ENCODE results near the gene GINS2. TPM values are rescaled to one million over a fixed set of nuclear protein-coding genes. Genes with fewer than 3 reads are reported as not detected.
A peak's percentile ranks its signal among the peaks of the same experiment; 100 is the strongest.

The GINS2 gene
- total and polyA plus RNA-seq, 12 donors: 0.06 to 7.5 (median 1.5) TPM

DNA sequence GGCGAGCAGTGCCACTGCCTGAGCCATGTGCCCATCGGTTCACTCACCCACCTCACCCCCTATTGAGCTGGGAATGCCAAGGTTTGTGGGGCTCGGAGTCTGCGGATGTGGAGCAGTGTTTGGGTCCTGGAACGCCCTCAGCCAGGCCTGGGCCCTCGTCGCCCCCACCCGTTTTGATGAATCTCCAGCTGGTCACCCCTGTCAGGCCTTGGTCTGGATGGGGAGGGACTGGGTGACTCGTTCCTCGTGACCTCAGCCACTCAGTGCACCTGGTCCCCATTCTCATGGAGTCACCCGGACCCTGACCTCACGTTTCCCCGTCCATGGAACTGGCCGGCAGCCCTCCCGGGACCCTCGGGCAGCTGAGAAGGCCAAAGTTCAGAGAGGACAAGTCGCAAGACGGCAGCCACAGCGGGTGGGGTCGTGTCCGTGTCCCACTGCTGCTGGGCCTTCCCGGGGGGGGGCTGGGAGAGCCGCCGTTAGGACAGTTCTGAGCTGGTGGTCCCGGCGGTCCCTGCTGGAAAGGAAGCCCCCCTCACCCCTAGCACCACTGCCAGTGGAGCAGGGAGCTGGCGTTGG, 52.4 kb downstream of the GINS2 start:
- TF ChIP-seq POLR2A (IDR thresholded peaks at IDR 0.05): no peak
- TF ChIP-seq, protein P1, sequence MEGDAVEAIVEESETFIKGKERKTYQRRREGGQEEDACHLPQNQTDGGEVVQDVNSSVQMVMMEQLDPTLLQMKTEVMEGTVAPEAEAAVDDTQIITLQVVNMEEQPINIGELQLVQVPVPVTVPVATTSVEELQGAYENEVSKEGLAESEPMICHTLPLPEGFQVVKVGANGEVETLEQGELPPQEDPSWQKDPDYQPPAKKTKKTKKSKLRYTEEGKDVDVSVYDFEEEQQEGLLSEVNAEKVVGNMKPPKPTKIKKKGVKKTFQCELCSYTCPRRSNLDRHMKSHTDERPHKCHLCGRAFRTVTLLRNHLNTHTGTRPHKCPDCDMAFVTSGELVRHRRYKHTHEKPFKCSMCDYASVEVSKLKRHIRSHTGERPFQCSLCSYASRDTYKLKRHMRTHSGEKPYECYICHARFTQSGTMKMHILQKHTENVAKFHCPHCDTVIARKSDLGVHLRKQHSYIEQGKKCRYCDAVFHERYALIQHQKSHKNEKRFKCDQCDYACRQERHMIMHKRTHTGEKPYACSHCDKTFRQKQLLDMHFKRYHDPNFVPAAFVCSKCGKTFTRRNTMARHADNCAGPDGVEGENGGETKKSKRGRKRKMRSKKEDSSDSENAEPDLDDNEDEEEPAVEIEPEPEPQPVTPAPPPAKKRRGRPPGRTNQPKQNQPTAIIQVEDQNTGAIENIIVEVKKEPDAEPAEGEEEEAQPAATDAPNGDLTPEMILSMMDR (IDR thresholded peaks at IDR 0.05): no peak
- Histone ChIP-seq H3K27me3 (no peaks in the 10 kb centered on the region), H3K4me1 (replicated peaks in 1 of 2) (peaks cover 36 to 69% of the 10 kb centered on the region in 2 donors), H3K4me3 (no peak overlapping the region), H3K9me3 (replicated peaks in 1 of 3) (no peaks in the 10 kb centered on the region), H3K36me3 (replicated peaks in 1 of 2) (no peaks in the 10 kb centered on the region), H3K27ac (peak overlapping the region; percentile 7 to 93 (median 60))
- WGBS, 4 donors: 64 to 74% (median 70%) methylated on average over 10 to 27 of the region's 27 CpGs
- intact Hi-C loops (cut with DNase I): no loop called here
- DNase-seq: peak in 4 of 7 donors; percentile 67 to 74 (median 68)

DNA sequence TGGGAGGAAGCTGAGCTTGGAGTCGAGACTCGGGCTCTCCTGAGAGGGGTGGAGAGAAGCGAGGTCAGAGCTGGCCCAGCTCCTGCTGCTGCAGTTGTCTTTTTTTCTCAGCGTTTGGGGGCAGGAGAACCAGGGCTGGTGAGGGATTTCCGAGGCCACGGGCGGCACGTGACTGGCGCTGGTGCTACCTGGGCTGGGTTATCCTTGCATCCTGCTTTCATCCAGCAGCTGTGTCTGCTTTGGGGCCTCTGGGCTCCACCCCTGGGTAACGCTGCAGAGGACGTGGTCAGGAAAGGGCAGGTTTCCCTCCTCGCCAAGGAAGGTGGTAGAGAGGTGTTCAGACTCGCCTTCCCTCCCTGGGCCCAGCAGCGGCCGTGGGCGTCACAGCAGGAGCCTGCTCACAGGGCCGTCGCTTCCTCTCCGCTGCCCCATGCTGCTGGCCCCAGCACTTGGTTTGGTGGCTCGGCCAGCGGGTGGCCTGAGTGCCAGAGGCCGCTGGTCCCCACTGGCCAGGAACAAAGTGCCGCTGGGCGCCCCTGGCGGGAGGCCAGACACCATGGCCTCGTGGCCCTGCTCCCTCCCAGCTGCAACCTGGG, 53.1 kb downstream of the GINS2 start:
- H3K4me1 ChIP-seq (replicated peaks in 1 of 2): peaks cover 34 to 64% of the 10 kb centered on the region in 2 donors
- TF ChIP-seq POLR2A (IDR thresholded peaks at IDR 0.05): peak in 1 of 2 donors; percentile 3
- TF ChIP-seq, protein P1 (IDR thresholded peaks at IDR 0.05): no peak
- no peaks in the 10 kb centered on the region for H3K27me3 ChIP-seq
- peak in 5 of 7 donors; percentile 65 to 71 (median 67) for DNase-seq
- no peaks in the 10 kb centered on the region for H3K9me3 ChIP-seq (replicated peaks in 1 of 3)
- intact Hi-C loops (cut with DNase I): no loop called here
- H3K4me3 ChIP-seq: no peak overlapping the region
- 30 to 44% (median 41%) methylated on average over 3 to 26 of the region's 26 CpGs for WGBS, 4 donors
- H3K36me3 ChIP-seq (replicated peaks in 1 of 2): no peaks in the 10 kb centered on the region
- H3K27ac ChIP-seq: peak overlapping the region; percentile 7 to 93 (median 60)

DNA sequence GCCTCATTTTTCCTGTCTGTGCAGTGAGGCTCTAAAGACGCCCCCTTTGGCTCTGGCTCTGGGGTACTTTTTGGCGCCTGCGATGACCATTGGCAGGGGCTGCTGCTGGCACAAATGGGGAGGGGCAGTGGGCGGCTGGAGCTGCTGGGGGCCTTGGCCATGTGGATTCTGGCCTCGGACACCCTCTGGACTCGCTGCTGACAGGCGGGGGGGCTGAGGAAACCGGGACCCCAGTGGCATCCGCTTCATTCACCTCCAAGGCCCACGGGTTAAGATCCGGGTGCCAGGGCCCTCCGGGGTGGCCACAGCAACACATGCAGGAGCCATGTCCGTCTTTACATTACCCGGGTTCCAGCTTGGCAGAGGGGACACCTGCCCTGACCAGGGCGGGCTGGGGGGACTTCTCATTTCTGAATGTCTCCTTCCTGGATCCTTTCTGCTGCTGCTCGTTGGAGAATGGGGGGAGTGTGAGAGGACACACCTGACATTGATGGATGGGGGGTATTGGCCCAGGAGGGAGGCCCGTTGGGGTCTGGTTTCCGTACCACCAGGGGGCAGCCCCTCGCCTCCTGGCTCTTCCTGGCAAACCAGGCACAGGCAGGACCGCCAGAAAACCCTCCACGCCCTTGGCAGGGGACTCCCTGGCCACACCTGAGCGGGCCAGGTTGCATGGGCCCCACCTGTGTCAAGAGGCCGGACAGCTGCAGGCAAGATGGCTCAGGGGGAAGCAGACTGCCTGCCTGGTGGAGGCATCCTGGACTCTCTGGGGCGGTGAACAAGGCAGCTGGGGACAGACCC, 53.8 kb downstream of the GINS2 start:
- Histone ChIP-seq H3K27me3 (no peaks in the 10 kb centered on the region), H3K27ac (peak overlapping the region in 4 of 5 donors; percentile 7 to 93 (median 61)), H3K36me3 (replicated peaks in 1 of 2) (no peaks in the 10 kb centered on the region), H3K9me3 (replicated peaks in 1 of 3) (no peaks in the 10 kb centered on the region), H3K4me3 (no peak overlapping the region), H3K4me1 (replicated peaks in 1 of 2) (peaks cover 31 to 58% of the 10 kb centered on the region in 2 donors)
- DNase-seq: no peak
- 77 to 81% (median 79%) methylated on average over 17 to 24 of the region's 24 CpGs for WGBS, 4 donors
- intact Hi-C loops (cut with DNase I): no loop called here
- no peak for TF ChIP-seq POLR2A (IDR thresholded peaks at IDR 0.05)
- TF ChIP-seq, protein P1 (IDR thresholded peaks at IDR 0.05): peak in 3 of 6 experiments; percentile 11 to 18 (median 15)

DNA sequence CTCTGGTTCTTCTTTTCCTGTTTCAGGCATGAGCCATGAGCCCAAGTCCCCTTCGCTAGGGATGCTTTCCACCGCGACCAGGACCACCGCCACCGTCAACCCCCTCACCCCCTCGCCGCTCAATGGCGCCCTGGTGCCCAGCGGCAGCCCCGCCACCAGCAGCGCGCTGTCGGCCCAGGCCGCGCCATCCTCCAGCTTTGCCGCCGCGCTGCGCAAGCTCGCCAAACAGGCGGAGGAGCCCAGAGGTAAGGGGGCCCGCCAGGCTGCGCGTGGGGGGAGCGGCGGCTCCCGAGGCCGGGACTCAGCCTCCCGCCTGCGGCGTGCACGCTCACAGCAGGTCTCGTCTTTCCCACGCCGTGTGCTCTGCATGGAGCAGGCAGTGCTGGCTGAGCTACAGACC, 54.9 kb downstream of the GINS2 start:
- no peaks in the 10 kb centered on the region for H3K36me3 ChIP-seq (replicated peaks in 1 of 2)
- 94 to 96% (median 95%) methylated on average over 19 to 35 of the region's 35 CpGs for WGBS, 4 donors

More for the DNA sequence above, 54.9 kb downstream of the GINS2 start:
- no peaks in the 10 kb centered on the region for H3K9me3 ChIP-seq (replicated peaks in 1 of 3)
- H3K4me3 ChIP-seq: no peak overlapping the region
- H3K4me1 ChIP-seq (replicated peaks in 1 of 2): peaks cover 20 to 51% of the 10 kb centered on the region in 2 donors
- no peak for TF ChIP-seq POLR2A (IDR thresholded peaks at IDR 0.05)
- TF ChIP-seq, protein P1 (IDR thresholded peaks at IDR 0.05): no peak
- no peaks in the 10 kb centered on the region for H3K27me3 ChIP-seq
- intact Hi-C loops (cut with DNase I): no loop called here
- DNase-seq: no peak
- peak overlapping the region in 1 of 5 donors; percentile 93 for H3K27ac ChIP-seq

Data from adrenal gland (tissue), 12 donors.